Activated T-cell treated with anti-CD3 and anti-CD28 coated beads, Interleukin-2, amount 50 U/mL, for 1 hour (primary cell): ENCODE measurements around the gene ERMP1.
A peak's percentile ranks its signal among the peaks of the same experiment; 100 is the strongest.
"Not testable (repeated sequence)": the region's sequence is repeated elsewhere in the genome, so short reads cannot be mapped to it uniquely, and the experiment has no call there.

Experiments
- DNase-seq: peaks from one replicate; pipeline ENCODE4 v3.0.0-alpha.2; 2020

The ERMP1 gene, protein sequence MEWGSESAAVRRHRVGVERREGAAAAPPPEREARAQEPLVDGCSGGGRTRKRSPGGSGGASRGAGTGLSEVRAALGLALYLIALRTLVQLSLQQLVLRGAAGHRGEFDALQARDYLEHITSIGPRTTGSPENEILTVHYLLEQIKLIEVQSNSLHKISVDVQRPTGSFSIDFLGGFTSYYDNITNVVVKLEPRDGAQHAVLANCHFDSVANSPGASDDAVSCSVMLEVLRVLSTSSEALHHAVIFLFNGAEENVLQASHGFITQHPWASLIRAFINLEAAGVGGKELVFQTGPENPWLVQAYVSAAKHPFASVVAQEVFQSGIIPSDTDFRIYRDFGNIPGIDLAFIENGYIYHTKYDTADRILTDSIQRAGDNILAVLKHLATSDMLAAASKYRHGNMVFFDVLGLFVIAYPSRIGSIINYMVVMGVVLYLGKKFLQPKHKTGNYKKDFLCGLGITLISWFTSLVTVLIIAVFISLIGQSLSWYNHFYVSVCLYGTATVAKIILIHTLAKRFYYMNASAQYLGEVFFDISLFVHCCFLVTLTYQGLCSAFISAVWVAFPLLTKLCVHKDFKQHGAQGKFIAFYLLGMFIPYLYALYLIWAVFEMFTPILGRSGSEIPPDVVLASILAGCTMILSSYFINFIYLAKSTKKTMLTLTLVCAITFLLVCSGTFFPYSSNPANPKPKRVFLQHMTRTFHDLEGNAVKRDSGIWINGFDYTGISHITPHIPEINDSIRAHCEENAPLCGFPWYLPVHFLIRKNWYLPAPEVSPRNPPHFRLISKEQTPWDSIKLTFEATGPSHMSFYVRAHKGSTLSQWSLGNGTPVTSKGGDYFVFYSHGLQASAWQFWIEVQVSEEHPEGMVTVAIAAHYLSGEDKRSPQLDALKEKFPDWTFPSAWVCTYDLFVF

DNA sequence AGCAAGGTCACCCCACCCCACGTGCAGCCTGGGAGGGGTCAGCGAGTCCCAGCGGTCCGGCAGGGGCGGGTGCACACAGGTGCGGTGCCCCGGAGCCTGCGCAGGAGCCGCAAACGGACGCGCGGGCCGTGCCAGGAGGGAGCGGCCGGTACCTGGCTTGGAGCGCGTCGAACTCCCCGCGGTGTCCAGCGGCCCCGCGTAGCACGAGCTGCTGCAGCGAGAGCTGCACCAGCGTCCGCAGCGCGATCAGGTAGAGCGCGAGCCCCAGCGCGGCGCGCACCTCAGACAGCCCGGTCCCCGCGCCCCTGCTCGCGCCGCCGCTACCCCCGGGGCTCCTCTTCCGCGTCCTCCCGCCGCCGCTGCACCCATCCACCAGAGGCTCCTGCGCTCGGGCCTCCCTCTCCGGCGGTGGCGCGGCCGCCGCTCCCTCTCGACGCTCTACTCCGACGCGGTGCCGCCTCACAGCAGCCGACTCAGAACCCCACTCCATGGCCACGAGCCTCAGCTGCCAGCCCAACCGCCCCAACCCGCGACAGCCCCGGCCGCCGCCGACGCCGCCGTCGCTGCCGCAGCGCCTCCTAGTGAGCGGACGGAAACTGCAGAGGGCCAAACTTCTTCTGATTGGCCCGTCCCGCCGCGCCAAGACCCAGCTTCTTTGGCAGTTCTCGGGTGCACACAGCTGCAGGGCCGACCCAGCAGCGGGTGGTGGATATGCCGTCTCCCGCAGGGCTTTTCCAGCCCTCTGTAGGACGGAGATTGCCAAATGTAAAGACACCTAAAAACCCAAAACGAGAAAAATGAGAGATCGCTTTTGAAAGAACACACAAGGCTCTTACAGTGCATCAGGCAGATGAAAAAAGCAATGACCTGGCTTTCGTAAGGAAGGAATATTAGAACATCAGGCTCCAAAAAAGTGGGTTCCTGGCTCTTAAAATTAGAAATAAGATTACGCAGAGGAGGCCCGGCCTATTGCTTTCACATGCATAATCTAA, at the start of gene ERMP1:
Gene ERMP1 (minus strand): TSS at position 580 of the 992 bp plus-strand sequence. CDS start 90 bp downstream, at position 490.
- DNase-seq: peak; percentile 97

DNA sequence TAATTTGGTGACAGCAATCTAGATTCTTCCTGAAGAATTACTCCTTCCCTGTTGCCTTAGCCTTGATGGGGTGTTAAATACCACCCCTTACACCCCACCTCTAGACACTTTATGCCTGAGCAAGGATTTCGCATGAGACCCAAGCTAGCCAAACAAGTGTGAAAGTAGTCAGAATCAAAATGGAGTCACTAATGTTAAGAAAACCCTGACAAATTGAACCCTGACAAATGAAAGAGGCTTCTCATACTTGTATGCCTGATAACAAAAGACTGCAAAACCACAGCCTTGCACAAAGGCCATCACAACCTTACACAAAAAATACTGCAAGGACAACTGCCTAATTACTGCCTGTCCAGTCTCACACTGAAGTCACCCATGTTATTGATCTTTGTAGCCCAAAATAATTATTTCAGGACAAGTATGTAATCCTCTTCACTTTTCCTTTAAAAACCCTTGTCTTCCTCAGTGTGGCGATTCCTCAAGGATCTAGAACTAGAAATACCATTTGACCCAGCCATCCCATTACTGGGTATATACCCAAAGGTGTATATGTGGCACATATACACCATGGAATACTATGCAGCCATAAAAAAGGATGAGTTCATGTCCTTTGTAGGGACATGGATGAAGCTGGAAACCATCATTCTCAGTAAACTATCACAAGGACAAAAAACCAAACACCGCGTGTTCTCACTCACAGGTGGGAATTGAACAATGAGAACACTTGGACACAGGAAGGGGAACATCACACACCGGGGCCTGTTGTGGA, 49.5 kb upstream of the ERMP1 start:
- DNase-seq: not testable (repeated sequence)

DNA sequence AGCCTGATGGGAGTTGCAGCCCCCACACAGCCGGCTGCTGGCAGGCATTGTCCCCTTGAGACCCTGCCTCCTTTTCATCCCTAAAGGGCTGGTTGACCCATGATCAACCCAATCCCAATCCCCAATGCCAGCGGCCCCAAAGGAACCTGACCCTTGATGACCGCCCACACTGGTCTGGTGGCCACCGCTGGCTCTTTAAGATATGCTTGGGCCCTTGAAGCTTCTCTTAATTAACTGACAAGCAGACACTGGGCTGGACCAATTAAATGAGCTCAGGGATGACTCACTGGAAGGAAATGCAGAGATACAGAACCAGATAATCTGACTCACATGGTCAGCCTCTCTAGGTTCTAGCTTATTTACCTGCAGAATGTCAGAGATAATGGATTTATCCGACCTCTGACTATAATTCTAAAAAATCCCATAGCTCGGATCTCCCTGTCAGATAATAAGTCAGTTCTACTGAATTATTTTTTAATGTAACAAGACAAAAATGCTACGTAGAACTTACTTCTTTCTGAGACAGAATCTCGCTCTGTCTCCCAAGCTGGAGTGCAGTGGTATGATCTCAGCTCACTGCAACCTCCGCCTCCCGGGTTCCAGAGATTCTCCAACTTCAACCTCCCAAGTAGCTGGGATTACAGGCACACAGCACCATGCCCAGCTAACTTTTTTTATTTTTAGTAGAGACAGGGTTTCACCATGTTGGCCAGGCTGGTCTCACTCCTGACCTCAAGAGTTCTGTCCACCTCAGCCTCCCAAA, 46.7 kb upstream of the ERMP1 start:
- DNase-seq: no peak

DNA sequence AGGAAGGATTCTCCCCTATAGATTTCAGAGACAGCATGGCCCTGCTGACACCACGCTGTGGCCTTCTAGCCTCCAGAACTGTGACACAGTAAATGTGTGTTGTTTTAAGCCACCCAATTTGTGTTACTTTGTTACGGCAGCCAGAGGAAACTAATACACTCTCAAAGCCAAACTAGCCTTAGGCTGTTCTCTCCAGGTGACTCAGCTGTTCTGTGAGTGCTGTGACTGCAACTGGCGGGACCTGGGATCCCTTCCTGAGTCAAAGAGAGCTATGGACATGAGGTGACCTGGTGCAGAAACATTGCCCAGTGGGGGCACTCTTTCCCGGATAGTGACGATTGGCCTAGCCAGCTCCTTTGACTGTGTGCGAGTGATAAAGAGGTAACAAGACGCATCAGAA, 43.8 kb upstream of the ERMP1 start:
- no peak for DNase-seq

DNA sequence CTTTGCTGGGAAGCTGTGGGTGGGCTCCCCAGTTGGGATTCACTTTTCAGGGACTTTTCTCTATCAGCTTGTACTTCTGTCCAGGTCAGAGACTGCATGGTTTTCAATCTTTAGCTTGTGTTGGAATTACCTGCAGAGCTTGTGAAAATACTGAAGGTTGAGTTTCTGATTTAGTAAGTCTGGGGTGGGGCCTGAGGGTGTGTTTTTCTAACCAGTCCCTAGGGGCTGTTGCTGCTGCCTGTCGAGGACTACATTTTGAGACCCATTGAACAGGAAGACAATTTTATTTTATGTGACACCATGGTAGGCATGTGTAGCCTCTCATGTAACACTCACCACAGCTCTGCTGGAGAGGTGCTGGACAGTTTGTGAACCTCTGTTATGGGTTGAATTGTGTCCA, 43.1 kb upstream of the ERMP1 start:
- no peak for DNase-seq

DNA sequence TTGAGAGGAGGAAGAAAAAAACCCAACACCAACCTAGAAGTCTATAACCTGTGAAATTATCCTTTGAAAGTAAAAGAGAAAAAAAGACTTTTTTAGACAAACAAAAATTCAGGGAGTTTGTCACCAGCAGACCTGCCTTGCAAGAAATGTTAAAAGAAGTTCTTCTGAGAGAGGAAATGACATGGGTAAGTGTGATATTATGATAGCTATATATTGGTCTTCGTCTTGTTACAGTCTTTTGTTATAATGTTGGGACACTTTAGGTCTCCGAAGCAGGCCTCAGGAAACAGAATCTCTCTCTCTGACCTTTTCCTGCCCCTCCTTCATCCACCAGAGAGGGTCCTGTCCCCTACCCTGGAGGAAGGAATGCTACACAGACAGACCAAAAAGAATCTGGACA, 41.1 kb upstream of the ERMP1 start:
- no peak for DNase-seq

DNA sequence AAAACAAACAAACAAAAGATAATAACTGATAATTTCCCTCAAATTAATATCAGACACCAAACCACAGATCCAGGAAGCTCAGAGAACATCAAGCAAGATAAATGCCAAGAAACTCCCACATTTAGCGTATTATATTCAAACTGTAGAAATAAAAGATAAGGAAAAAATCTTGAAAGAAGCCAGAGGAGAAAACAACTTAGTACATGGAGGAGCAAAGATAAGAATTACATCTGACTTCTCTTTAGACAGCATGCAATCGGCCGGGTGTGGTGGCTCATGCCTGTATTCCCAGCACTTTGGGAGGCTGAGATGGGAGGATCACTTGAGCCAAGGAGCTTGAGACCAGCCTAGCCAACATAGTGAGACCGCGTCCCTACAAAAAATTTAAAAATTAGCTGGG, 40.5 kb upstream of the ERMP1 start:
- no peak for DNase-seq

DNA sequence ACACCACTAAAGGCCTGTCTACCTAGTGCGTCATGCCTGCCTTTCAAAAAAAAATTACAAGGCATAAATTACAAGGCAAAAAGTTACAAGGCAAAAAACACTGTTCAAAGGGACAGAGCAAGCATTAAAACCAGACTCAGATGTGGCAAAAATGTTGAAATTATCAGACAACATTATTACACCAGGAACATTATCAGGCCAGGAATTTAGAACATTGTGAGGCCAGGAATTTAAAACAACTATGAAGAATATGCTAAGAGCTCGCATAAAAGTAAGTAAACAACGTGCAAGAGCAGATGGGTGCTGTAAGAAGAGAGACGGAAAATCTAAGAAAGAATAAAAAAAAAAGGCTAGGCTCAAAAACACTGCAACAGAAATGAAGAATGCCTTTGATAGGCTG, 39.6 kb upstream of the ERMP1 start:
- no peak for DNase-seq

DNA sequence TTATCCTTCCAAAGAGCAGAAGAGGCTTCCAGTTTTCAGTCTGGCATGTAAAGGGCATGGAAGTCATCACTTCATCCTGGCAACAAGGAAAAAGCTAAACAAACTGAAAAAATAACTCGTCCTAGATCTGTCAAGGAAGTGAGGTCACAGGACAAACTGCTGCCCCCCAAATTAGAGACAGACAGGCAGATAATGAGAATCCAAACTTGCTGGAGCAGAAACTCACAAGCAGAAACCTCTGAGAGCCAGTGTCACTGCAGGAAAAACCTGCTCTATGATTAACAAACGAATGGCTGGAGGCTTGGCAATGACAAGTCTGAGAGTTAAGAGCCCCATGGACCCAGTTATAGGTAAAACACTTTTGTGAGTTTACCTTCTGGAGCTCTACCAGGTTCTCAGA, 38.9 kb upstream of the ERMP1 start:
- no peak for DNase-seq

DNA sequence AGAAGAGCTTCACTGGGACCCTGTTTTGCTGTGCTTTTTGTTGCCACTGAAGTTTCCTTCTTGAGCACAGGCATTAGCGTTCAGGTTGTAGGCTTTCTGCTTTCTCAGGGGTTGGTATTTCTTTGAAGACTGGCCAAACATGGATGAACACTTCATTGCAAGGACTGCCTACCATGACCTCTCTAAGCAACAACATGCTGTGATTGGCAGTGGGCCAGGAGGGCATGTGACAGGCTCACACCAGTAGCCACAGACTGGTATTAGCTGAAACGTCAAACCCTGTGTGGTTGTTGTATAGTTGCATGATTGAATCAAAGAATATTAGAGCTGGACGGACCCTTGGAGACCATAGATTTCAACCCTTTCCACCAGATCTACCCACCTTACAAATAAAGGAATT, 37.8 kb upstream of the ERMP1 start:
- DNase-seq: no peak

DNA sequence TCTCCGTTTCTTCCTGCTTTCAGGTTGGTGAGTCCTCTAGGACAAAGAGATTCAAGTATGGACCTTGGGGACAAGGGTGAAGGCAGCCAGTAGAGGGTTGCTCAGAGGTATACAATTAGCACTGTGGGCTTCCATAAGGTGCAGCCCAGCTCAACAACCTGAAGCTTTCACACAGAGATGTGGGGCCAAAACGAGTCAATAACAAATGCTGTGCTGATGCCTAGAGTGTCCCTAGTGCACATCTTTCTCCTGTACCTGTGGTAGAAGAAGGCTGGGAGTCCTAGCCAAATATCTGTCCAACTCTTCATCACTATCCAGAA, 37.1 kb upstream of the ERMP1 start:
- DNase-seq: no peak

DNA sequence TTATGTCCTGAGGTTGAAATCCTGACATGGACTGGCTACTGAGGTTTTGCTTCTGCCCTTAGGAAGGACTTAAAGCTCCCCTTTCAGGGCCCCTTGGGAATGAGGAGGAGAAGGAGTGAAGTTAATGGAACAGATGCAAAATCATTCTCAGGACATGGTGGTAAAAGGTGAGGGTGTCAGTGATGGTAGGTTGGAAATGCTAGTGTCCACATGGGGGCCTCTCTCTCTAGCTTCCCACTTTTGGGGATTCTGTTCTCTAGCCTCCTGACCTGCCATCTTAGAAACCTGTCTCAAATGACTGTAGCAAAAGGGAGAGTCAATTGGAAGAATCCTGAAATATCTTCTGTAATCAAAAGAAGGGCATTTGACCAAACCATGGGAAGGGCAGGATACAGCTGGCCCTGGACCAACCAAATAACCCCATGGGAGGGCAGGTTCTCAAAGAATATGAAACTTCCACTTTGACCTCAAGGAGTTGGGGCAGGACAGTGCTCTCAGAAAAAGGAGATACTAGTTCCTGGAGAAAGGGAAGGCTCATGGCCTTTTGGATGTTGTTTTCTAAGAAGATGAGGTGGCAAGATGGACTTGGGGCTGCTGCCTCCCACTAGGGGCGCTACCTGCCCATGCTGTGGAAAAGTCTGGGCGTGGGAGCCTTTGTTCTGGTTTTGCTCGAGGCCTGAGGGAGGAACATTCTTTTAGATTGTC, 36.5 kb upstream of the ERMP1 start:
- peak; percentile 30 for DNase-seq

DNA sequence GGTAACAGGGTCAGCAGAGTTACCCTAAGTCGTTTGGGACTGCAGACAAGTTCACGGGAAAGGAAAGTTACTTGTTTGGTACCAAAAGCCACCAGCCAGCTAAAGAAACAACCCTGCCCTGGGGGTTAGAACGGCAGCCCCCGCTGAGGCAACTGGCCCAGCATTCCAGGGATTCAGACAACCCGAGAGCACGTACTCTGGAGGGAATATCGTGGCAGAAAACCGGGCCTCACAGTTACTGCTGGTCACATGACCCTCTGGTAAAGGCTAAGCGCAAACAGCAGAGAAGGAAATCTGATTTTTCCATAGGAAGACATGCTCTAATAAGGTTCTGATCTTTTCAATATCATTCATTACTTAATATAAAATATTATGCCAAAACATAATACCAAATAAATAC, 35.3 kb upstream of the ERMP1 start:
- DNase-seq: no peak

DNA sequence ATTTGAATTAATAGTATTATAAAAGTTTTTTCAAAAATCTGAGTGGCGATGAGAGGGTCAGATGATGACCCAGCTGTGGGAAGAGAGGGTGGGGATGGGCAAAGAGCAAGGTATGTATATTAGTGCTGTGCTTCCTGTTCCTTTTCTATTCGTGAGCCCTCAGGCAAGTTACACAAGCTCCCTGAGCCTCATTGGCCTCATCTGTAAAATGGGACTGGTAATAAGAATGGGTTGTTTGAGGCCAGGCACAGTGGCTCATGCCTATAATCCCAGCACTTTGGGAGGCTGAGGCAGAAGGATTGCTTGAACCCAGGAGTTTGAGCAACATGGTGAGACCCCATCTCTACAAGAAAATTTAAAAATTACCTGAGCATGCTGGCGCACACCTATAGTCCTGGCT, 33.8 kb upstream of the ERMP1 start:
- DNase-seq: no peak

DNA sequence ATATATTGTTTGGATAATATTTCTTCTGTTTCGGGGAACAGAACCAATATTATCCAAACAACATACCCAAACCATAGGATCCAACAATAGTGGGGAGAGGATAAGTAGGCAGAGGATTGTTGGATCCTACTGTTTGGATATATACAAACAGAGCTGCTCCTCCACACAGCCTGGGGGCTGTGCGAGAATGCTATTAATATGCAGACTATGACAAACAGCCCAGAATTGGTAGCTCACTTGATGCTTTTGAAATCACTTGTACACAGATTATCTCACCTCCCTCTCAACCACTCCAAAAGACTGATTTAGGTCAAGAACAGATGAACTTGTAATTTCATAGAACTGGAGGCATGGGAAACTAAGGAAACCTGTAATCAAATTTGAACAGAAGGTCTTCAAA, 33.4 kb upstream of the ERMP1 start:
- no peak for DNase-seq

DNA sequence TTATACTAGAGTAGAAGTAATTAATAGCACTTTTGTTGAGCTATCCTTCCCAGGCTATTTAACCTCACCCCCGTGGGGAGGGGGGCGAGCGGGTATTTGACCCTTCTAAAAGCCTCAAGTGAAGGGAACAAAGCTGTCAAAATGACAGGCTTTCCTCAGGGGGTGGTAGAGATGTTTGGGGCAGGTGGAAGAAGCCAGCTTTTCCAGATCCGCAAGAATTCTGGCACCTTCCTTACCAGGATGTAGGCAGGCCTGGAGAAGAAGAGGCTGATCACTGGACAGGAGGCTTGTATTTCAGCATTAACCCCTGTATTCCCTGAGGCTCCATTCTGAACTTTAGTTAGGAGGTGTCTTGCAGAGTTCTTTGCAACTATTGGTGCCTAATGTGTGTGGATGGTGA, 31.5 kb upstream of the ERMP1 start:
- DNase-seq: no peak

DNA sequence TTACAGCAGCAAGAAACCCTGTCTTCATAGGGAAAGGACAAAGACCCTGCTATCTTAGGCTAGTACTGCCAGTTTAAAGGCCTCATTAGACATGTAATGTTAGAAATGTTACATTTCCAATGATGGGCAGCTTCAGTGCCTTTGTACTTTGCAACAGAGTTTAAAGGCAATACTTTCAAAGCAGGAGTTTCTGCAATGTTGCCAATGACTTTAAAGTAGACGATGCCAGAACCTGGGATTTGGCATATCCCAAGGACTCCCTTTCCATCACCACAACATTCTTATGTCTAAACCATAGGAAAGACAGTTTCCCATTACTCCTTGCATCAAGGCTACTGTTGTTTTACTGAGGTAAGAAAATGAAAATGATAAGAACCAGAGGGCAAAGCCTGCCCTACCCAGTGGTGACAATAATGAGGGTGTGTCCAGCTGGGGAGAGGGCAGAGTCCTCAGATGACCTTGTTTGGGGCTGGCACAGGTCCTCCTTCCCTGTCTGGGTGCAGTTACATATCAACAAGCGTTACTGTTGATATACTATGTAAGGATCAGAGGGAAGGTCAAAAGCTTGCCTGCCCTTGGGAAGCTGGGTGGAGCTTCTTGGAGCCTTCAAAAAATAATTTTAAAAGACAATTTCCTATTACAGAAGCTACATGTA, 30.3 kb upstream of the ERMP1 start:
- DNase-seq: no peak

DNA sequence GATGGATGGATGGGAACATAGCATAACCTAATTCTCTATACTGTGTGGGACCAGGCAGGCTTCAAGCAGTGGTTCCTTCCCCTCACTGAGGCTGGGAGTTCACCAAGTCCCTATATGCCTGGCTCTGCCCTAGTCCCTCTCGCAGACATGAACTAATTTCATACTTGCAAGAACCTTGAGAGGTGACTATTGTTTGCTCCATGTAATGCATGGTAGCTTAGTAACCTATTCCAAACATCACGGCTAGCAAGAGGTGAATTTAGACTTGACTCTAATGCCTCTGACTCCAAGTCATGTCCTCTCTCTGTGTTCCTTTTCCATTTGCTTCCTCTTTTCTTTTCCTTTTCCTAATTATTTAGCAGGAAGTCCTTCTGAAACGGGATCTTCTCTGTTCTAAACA, 25.9 kb upstream of the ERMP1 start:
- no peak for DNase-seq

DNA sequence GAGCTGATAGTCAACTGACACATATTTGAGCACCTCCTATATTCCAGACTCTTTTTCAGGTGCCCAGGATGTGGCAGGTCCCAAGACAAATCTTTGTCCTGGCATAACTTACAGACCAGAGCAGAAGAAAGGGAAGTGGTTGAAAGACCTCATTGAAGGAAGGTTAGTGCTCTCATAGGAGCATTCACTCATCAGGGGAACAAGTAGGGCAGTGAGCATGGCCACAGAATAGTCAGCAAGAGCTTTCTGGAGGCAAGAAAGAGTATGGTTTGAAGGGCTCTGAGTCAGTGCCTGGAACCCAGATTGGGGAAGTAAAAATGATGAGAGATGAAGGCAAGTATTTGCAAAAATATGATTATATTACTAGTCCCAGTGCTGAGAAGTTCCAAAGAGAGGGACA, 25.0 kb upstream of the ERMP1 start:
- no peak for DNase-seq
